ENCODE results near the gene PKD1.

PKD1 gene

GRCh38 chr16:2083876-2084780, 51.6 kb downstream of the PKD1 start:
- no peak for DNase-seq (ENCODE audit: insufficient read length, low spot score)
- TF ChIP-seq POLR2AphosphoS5 (IDR thresholded peaks at IDR 0.05; ENCODE audit: low read depth, low read length) (no peak), POU2F2 (IDR thresholded peaks at IDR 0.05; ENCODE audit: low read depth, low read length) (no peak), PAX5 (IDR thresholded peaks at IDR 0.05; ENCODE audit: insufficient read depth, low read length, severe bottlenecking) (no peak), TAF1 (IDR thresholded peaks at IDR 0.05; ENCODE audit: low read depth, low read length) (no peak), SPI1 (IDR thresholded peaks at IDR 0.05; ENCODE audit: low read depth, low read length) (no peak), POLR2A (IDR thresholded peaks at IDR 0.05; ENCODE audit: low read depth, low read length) (no peak)
- FAIRE-seq, result no peak

DNA sequence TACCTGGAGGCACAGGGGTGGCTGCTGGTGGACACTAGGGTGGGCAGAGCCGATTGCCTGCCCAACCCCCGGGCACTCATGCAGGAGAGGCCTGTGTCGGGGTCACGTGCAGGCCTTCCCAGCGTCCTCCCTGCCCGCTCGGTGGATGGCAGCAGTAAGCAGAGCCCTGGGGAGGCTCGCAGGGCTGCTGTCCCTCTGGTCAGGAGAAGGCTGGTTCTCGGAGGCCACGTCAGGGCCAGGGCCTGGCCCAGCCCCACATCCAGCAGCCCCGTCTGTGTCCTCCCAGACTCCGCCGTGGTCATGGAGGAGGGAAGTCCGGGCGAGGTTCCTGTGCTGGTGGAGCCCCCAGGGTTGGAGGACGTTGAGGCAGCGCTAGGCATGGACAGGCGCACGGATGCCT, 52.3 kb downstream of the PKD1 start:
- TF ChIP-seq SPI1 (IDR thresholded peaks at IDR 0.05; ENCODE audit: low read depth, low read length), result no peak
- TF ChIP-seq POLR2A (IDR thresholded peaks at IDR 0.05; ENCODE audit: low read depth, low read length), result no peak
- no peak for TF ChIP-seq POLR2AphosphoS5 (IDR thresholded peaks at IDR 0.05; ENCODE audit: low read depth, low read length)
- TF ChIP-seq PAX5 (IDR thresholded peaks at IDR 0.05; ENCODE audit: insufficient read depth, low read length, severe bottlenecking), result no peak
- TF ChIP-seq TAF1 (IDR thresholded peaks at IDR 0.05; ENCODE audit: low read depth, low read length), result no peak
- TF ChIP-seq POU2F2 (IDR thresholded peaks at IDR 0.05; ENCODE audit: low read depth, low read length), result no peak
- DNase-seq (ENCODE audit: insufficient read length, low spot score), result no peak
- no peak for FAIRE-seq

- FAIRE-seq, result no peak
- no peak for TF ChIP-seq POU2F2 (IDR thresholded peaks at IDR 0.05; ENCODE audit: low read depth, low read length)
- TF ChIP-seq TAF1 (IDR thresholded peaks at IDR 0.05; ENCODE audit: low read depth, low read length), result no peak
- no peak for TF ChIP-seq PAX5 (IDR thresholded peaks at IDR 0.05; ENCODE audit: insufficient read depth, low read length, severe bottlenecking)
- TF ChIP-seq POLR2A (IDR thresholded peaks at IDR 0.05; ENCODE audit: low read depth, low read length), result no peak
- no peak for TF ChIP-seq POLR2AphosphoS5 (IDR thresholded peaks at IDR 0.05; ENCODE audit: low read depth, low read length)
- TF ChIP-seq SPI1 (IDR thresholded peaks at IDR 0.05; ENCODE audit: low read depth, low read length), result no peak
- no peak for DNase-seq (ENCODE audit: insufficient read length, low spot score)
These were observed 52.7 kb downstream of the PKD1 start for GRCh38 chr16:2082983-2083364.

GRCh38 chr16:2082171-2082982, 53.3 kb downstream of the PKD1 start:
- FAIRE-seq (no peak), DNase-seq (ENCODE audit: insufficient read length, low spot score) (no peak)
- TF ChIP-seq SPI1 (IDR thresholded peaks at IDR 0.05; ENCODE audit: low read depth, low read length) (no peak), POU2F2 (IDR thresholded peaks at IDR 0.05; ENCODE audit: low read depth, low read length) (no peak)

- no peak for TF ChIP-seq PAX5 (IDR thresholded peaks at IDR 0.05; ENCODE audit: insufficient read depth, low read length, severe bottlenecking)
- TF ChIP-seq TAF1 (IDR thresholded peaks at IDR 0.05; ENCODE audit: low read depth, low read length), result no peak
- no peak for TF ChIP-seq POLR2AphosphoS5 (IDR thresholded peaks at IDR 0.05; ENCODE audit: low read depth, low read length)
- TF ChIP-seq POLR2A (IDR thresholded peaks at IDR 0.05; ENCODE audit: low read depth, low read length), result no peak
- no peak for TF ChIP-seq POU2F2 (IDR thresholded peaks at IDR 0.05; ENCODE audit: low read depth, low read length)
- no peak for TF ChIP-seq SPI1 (IDR thresholded peaks at IDR 0.05; ENCODE audit: low read depth, low read length)
- no peak for FAIRE-seq
- DNase-seq (ENCODE audit: insufficient read length, low spot score), result no peak
These were observed 54.3 kb downstream of the PKD1 start for GRCh38 chr16:2081201-2082084.

DNA sequence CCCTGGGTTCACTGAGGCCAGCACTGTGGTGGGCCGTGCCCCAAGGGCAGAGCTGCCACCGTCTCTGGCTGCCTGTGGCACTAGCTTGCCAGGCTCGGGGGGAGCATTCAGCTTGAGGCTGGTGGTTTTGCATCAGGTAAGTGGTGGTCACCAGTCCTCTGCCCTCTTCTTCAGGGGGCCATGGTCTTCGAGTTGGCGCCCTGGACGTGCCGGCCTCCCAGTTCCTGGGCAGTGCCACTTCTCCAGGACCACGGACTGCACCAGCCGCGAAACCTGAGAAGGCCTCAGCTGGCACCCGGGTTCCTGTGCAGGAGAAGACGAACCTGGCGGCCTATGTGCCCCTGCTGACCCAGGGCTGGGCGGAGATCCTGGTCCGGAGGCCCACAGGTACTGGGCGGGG, 55.7 kb downstream of the PKD1 start:
- TF ChIP-seq POLR2AphosphoS5 (IDR thresholded peaks at IDR 0.05; ENCODE audit: low read depth, low read length) (no peak), TAF1 (IDR thresholded peaks at IDR 0.05; ENCODE audit: low read depth, low read length) (no peak), PAX5 (IDR thresholded peaks at IDR 0.05; ENCODE audit: insufficient read depth, low read length, severe bottlenecking) (no peak), POU2F2 (IDR thresholded peaks at IDR 0.05; ENCODE audit: low read depth, low read length) (no peak), POLR2A (IDR thresholded peaks at IDR 0.05; ENCODE audit: low read depth, low read length) (no peak), SPI1 (IDR thresholded peaks at IDR 0.05; ENCODE audit: low read depth, low read length) (no peak)
- DNase-seq (ENCODE audit: insufficient read length, low spot score), result no peak

GRCh38 chr16:2079311-2079800, 56.3 kb downstream of the PKD1 start:
- TF ChIP-seq SPI1 (IDR thresholded peaks at IDR 0.05; ENCODE audit: low read depth, low read length) (no peak), POU2F2 (IDR thresholded peaks at IDR 0.05; ENCODE audit: low read depth, low read length) (no peak), POLR2AphosphoS5 (IDR thresholded peaks at IDR 0.05; ENCODE audit: low read depth, low read length) (no peak), TAF1 (IDR thresholded peaks at IDR 0.05; ENCODE audit: low read depth, low read length) (no peak), PAX5 (IDR thresholded peaks at IDR 0.05; ENCODE audit: insufficient read depth, low read length, severe bottlenecking) (no peak), POLR2A (IDR thresholded peaks at IDR 0.05; ENCODE audit: low read depth, low read length) (no peak)
- no peak for FAIRE-seq
- no peak for DNase-seq (ENCODE audit: insufficient read length, low spot score)

More for the DNA sequence above, 55.7 kb downstream of the PKD1 start:
- FAIRE-seq, result no peak

- TF ChIP-seq POLR2A (IDR thresholded peaks at IDR 0.05; ENCODE audit: low read depth, low read length) (no peak), POU2F2 (IDR thresholded peaks at IDR 0.05; ENCODE audit: low read depth, low read length) (no peak), SPI1 (IDR thresholded peaks at IDR 0.05; ENCODE audit: low read depth, low read length) (no peak), TAF1 (IDR thresholded peaks at IDR 0.05; ENCODE audit: low read depth, low read length) (no peak)
- DNase-seq (ENCODE audit: insufficient read length, low spot score), result no peak
- FAIRE-seq, result no peak
These were observed 57.0 kb downstream of the PKD1 start for GRCh38 chr16:2078691-2079090.

All from GM12891 (cell line).